ENCODE results near the gene GIPC2. TPM values are rescaled to one million over a fixed set of nuclear protein-coding genes. Genes with fewer than 3 reads are reported as not detected.

The GIPC2 gene
- total and polyA plus RNA-seq, 9 donors = 1.8 to 5.7 (median 3.0) TPM

- Histone ChIP-seq H3K27me3 (no peaks in the 10 kb centered on the region), H3K27ac (no peak overlapping the region), H3K9me3 (no peaks in the 10 kb centered on the region), H3K4me1 (ENCODE audit: insufficient read depth) (no peaks in the 10 kb centered on the region), H3K36me3 (no peaks in the 10 kb centered on the region), H3K4me3 (no peak overlapping the region)
- WGBS, 3 donors = 81 to 88% (median 87%) methylated on average over 3 of the region's 3 CpGs
- TF ChIP-seq POLR2A (IDR thresholded peaks at IDR 0.05) = no peak
- no peak for TF ChIP-seq EP300 (IDR thresholded peaks at IDR 0.05)
- TF ChIP-seq CTCF (IDR thresholded peaks at IDR 0.05) = no peak
- intact Hi-C loops (cut with DNase I) = no loop called here
- no peak for DNase-seq
Measured at GRCh38 chr1:78075621-78076020, 29.9 kb downstream of the GIPC2 start.

- no peaks in the 10 kb centered on the region for H3K27me3 ChIP-seq
- no peaks in the 10 kb centered on the region for H3K36me3 ChIP-seq
- intact Hi-C loops (cut with DNase I) = no loop called here
- H3K4me3 ChIP-seq = no peak overlapping the region
- H3K9me3 ChIP-seq = no peaks in the 10 kb centered on the region
- 46 to 63% (median 57%) methylated on average over 3 of the region's 3 CpGs for WGBS, 3 donors
- no peaks in the 10 kb centered on the region for H3K4me1 ChIP-seq (ENCODE audit: insufficient read depth)
- TF ChIP-seq EP300 (IDR thresholded peaks at IDR 0.05) (no peak), POLR2A (IDR thresholded peaks at IDR 0.05) (no peak), CTCF (IDR thresholded peaks at IDR 0.05) (no peak)
- H3K27ac ChIP-seq = no peak overlapping the region
- DNase-seq = no peak
Measured at GRCh38 chr1:78078358-78078757, 32.6 kb downstream of the GIPC2 start.

DNA sequence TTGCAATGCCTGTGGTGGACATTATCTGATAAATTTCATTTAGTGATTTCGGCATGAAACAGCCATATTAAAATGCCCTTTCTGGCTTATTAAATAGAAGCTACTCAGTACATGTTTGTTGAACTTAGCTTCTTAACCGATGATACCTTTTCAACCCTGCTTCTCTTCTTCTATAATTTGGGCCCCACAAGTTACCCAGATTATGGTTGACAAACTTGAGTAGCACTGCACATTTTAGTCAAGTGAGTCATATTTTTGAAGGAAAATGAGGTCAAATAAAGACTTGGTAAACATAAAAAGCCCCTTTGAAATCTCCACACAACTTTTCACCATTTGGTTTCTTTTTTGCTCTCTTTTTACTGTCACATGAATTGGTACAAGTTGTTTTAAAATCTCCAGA is 33.8 kb downstream of the GIPC2 start:
- intact Hi-C loops (cut with DNase I) = no loop called here
- H3K36me3 ChIP-seq = no peaks in the 10 kb centered on the region
- no peaks in the 10 kb centered on the region for H3K9me3 ChIP-seq
- TF ChIP-seq EP300 (IDR thresholded peaks at IDR 0.05) (no peak), POLR2A (IDR thresholded peaks at IDR 0.05) (no peak), CTCF (IDR thresholded peaks at IDR 0.05) (no peak)
- WGBS, 3 donors = 77 to 81% (median 78%) methylated on average over 2 of the region's 2 CpGs
- no peak for DNase-seq
- no peaks in the 10 kb centered on the region for H3K4me1 ChIP-seq (ENCODE audit: insufficient read depth)
- no peak overlapping the region for H3K4me3 ChIP-seq
- H3K27ac ChIP-seq = no peak overlapping the region
- H3K27me3 ChIP-seq = no peaks in the 10 kb centered on the region

- TF ChIP-seq POLR2A (IDR thresholded peaks at IDR 0.05) (no peak), EP300 (IDR thresholded peaks at IDR 0.05) (no peak), CTCF (IDR thresholded peaks at IDR 0.05) (no peak)
- H3K27me3 ChIP-seq = no peaks in the 10 kb centered on the region
- H3K9me3 ChIP-seq = no peaks in the 10 kb centered on the region
- H3K4me3 ChIP-seq = no peak overlapping the region
- no peak for DNase-seq
- intact Hi-C loops (cut with DNase I) = no loop called here
- 62 to 72% (median 66%) methylated on average over 2 of the region's 2 CpGs for WGBS, 3 donors
- no peaks in the 10 kb centered on the region for H3K36me3 ChIP-seq
- no peaks in the 10 kb centered on the region for H3K4me1 ChIP-seq (ENCODE audit: insufficient read depth)
- H3K27ac ChIP-seq = no peak overlapping the region
Measured at GRCh38 chr1:78080767-78081166, 35.0 kb downstream of the GIPC2 start.
